GM10266 (cell line): ENCODE measurements around the gene SST.
"Not testable (repeated sequence)": the region's sequence is repeated elsewhere in the genome, so short reads cannot be mapped to it uniquely, and the experiment has no call there.

Source experiments
- DNase-seq: peaks from one replicate; pipeline ENCODE4 v3.0.0; 2012; ENCODE audit errors: extremely low spot score
- TF ChIP-seq, protein P1 (sequence below): IDR thresholded peaks from 2 replicates; pipeline ENCODE4 v1.5.1; 2012; ENCODE audit warnings: mild to moderate bottlenecking, low read depth; ENCODE audit not compliant: control insufficient read depth, insufficient read depth; ENCODE audit errors: missing control alignments

SST gene

DNA sequence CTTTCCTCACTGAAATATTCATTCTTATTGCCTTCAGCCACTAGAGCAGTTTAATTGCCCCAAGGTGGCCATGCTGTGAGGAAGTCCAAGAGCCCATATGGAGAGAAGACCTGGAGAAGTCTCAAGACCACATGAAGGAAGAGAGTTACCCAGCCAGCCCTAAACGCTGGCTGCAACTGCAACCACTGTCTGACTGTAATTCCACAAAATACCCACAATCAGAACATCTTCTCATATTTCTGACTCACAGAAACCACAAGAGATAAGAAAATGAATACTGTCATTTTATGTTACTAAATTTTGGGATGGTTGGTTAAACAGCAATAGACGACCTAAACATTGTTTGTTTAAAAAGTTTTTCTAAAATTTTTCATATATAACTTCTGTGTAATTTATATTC lies 14.7 kb upstream of the SST start:
- DNase-seq = no peak
- TF ChIP-seq, protein P1, sequence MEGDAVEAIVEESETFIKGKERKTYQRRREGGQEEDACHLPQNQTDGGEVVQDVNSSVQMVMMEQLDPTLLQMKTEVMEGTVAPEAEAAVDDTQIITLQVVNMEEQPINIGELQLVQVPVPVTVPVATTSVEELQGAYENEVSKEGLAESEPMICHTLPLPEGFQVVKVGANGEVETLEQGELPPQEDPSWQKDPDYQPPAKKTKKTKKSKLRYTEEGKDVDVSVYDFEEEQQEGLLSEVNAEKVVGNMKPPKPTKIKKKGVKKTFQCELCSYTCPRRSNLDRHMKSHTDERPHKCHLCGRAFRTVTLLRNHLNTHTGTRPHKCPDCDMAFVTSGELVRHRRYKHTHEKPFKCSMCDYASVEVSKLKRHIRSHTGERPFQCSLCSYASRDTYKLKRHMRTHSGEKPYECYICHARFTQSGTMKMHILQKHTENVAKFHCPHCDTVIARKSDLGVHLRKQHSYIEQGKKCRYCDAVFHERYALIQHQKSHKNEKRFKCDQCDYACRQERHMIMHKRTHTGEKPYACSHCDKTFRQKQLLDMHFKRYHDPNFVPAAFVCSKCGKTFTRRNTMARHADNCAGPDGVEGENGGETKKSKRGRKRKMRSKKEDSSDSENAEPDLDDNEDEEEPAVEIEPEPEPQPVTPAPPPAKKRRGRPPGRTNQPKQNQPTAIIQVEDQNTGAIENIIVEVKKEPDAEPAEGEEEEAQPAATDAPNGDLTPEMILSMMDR = no peak

- TF ChIP-seq, protein P1 = no peak
- DNase-seq = no peak
These were observed 14.2 kb upstream of the SST start for GRCh38 chr3:187684444-187684843.

DNA sequence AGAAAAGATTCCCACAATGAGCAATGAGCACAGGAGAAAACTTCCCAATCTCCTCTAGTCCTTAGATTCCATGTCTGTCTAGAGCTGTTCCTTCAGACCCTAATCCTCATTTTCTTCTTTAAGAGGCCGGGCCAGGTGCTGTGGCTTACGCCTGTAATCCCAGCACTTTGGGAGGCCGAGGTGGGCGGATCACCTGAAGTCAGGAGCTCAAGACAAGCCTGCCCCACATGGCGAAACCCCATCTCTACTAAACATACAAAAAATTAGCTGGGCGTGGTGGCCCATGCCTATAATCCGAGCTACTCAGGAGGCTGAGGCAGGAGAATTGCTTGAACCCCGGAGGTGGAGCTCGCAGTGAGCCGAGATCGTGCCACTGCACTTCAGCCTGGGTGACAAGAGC lies 11.6 kb upstream of the SST start:
- DNase-seq = not testable (repeated sequence)

DNA sequence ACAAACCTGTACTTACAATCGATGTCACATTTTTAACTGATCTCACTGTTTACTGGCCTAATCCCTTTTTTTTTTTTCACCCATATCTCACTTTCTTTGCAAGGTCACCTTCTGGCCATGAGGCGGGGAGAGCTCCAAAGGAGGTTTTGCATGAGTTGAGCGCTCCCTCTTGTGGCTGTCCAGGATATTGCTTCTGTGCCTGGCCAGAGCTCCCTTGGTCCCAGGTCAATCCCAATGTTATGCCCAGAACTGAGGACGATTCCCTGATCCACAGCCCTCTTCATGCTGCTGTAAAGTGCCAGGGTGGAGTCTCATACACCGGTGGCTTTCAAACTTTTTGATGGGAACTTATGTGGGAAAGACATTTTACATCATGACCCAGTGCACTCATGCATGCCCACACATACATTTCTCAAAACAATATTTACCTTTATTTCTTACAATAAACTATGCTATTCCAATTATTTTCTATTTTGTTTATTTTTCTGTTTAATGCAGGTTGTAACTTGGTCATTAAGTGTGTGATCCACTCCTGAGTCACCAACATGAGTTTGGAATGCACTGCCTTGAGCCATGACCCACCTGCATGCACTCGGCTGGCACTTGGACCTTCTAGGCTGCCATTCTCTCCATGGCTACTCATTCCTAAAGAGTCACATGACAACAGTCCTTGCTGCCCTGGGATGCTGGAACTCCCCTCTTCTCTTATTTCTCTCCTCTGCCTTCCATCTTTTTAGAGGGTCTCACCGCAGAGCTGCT lies 9.6 kb upstream of the SST start:
- DNase-seq = peak; percentile 84
- TF ChIP-seq, protein P1 = peak; percentile 99

DNA sequence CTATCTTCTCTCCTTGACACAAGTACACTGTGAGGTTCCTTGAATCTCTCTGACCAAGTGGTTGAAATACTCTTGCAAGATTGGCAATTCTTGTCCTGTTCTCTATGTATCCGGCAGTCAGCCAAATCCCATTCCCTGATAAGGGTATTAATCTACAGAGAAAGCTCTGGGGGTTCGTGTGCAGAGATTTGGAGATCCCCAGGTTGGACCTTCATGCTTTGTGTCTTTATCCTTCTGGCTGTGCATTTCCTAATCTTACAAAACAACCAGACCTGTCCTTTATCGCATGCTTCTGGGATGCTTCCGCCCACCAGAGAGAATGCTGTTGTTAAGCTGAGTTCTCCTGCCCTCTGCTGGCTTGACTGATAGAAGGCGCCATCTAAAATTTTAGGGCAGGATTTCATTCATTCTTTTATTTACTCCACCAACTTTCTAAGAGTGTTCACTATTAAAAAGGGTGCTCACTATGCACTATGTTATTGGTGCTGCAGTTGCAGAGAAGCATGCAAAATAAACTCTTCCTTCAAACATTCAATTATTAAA lies 8.6 kb upstream of the SST start:
- TF ChIP-seq, protein P1 = peak; percentile 79
- peak; percentile 62 for DNase-seq

DNA sequence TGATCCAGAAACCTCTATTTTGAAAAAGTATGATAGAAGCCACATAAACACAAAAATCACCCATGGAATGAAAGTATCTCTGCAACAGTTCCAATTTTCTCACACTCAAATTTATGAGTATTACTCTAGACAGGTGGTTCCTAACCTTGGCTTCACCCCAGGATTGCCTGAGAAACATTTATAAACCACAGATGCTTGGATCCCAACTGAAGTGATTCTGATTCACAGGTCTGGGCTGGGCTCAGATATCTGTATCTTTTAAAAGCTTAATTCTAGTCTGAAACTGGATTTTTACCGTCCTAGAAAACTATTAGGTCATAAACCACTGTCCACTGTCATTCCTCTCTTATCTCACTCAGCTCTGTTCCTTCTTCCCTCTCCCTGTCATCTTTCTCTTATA lies 7.4 kb upstream of the SST start:
- TF ChIP-seq, protein P1 = no peak
- DNase-seq = no peak

- TF ChIP-seq, protein P1 = no peak
- DNase-seq = no peak
These were observed 2.8 kb upstream of the SST start for GRCh38 chr3:187673012-187673411.
